PC-3 (cell line): ENCODE data around the gene EDEM3. TPM values are rescaled to one million over a fixed set of nuclear protein-coding genes. Genes with fewer than 3 reads are reported as not detected.

ENCODE experiments used
- ATAC-seq: fragments of 200-7000 bp; cut with Tn5 transposase; 2 replicates; pipeline ENCODE4 v1.9.1; 2020; ENCODE audit warnings: mild to moderate bottlenecking, moderate library complexity
- BruUV-seq: library from RNA; stranded (reverse); fragments of 400-500 nt; replicated peaks from 2 replicates; lab custom pipeline; 2021; lab: Mats Ljungman, UMichigan
- CTCF ChIA-PET: fragments of 300-600 bp; sonication (Branson Sonifier 250); formaldehyde crosslinking; loops from one replicate; lab custom pipeline; 2022; ENCODE audit warnings: antibody characterized with exemption; lab: Charles Lee
- POLR2A ChIA-PET: fragments of 300-600 bp; sonication (Branson Sonifier 250); formaldehyde crosslinking; loops from one replicate; lab custom pipeline; 2022; ENCODE audit warnings: antibody characterized with exemption; ENCODE audit not compliant: unreplicated experiment; lab: Charles Lee
- DNase-seq: peaks from one replicate; pipeline ENCODE4 v3.0.0-alpha.2; 2015
- H2AFZ ChIP-seq: fragments of 300-600 bp; sonication (generic); 2 replicates; pipeline ENCODE4 v1.6.0; 2016; ENCODE audit warnings: antibody characterized with exemption, low read length
- H3F3A ChIP-seq: fragments of 300-600 bp; sonication (generic); one replicate; pipeline ENCODE4 v1.6.0; 2017; ENCODE audit warnings: antibody characterized with exemption, low read length, control low read depth, mild to moderate bottlenecking; ENCODE audit not compliant: unreplicated experiment
- H3K27ac ChIP-seq: fragments of 300-600 bp; sonication (generic); 2 replicates; pipeline ENCODE4 v1.5.1; 2016; ENCODE audit warnings: mild to moderate bottlenecking, low read length
- H3K27me3 ChIP-seq: fragments of 300-600 bp; sonication (generic); 2 replicates; pipeline ENCODE4 v1.6.1; 2016; ENCODE audit warnings: low read length, mixed read lengths
- H3K36me3 ChIP-seq: fragments of 300-600 bp; sonication (generic); 2 replicates; pipeline ENCODE4 v1.6.1; 2016; ENCODE audit warnings: low read depth, mixed run types, low read length, mixed read lengths
- H3K4me1 ChIP-seq: fragments of 300-600 bp; sonication (generic); 2 replicates; pipeline ENCODE4 v1.5.1; 2016; ENCODE audit warnings: low read length; ENCODE audit not compliant: insufficient read depth
- H3K4me2 ChIP-seq: fragments of 300-600 bp; sonication (generic); 2 replicates; pipeline ENCODE4 v1.6.0; 2016; ENCODE audit warnings: low read length
- H3K4me3 ChIP-seq: fragments of 300-600 bp; sonication (generic); 2 replicates; pipeline ENCODE4 v1.5.1; 2016; ENCODE audit warnings: mild to moderate bottlenecking, low read length, mixed read lengths
- H3K79me2 ChIP-seq: fragments of 300-600 bp; sonication (generic); 2 replicates; pipeline ENCODE4 v1.6.1; 2017; ENCODE audit warnings: low read length, mixed read lengths
- H3K9ac ChIP-seq: fragments of 300-600 bp; sonication (generic); 2 replicates; pipeline ENCODE4 v1.6.0; 2016; ENCODE audit warnings: mild to moderate bottlenecking, low read length
- H3K9me2 ChIP-seq: fragments of 300-600 bp; sonication (generic); replicated peaks from 2 replicates; pipeline ENCODE4 v1.6.1; 2016; ENCODE audit warnings: mixed run types, low read length, mixed read lengths
- H3K9me3 ChIP-seq: fragments of 300-600 bp; sonication (generic); 2 replicates; pipeline ENCODE4 v1.6.1; 2016; ENCODE audit warnings: low read length, mixed read lengths
- H4K20me1 ChIP-seq: fragments of 300-600 bp; sonication (generic); 2 replicates; pipeline ENCODE4 v1.6.1; 2016; ENCODE audit warnings: low read length, mixed read lengths
- EZH2 ChIP-seq: fragments of 300-600 bp; sonication (generic); IDR thresholded peaks from one replicate; pipeline ENCODE4 v1.6.1; 2017; ENCODE audit warnings: antibody characterized with exemption, mild to moderate bottlenecking, low read length; ENCODE audit not compliant: unreplicated experiment
- EZH2phosphoT487 ChIP-seq: fragments of 300-600 bp; sonication (generic); IDR thresholded peaks from 2 replicates; pipeline ENCODE4 v1.6.1; 2018; ENCODE audit warnings: mild to moderate bottlenecking, antibody characterized with exemption, low read length, borderline replicate concordance
- intact Hi-C: fragments of 100-400 bp; cut with micrococcal nuclease; formaldehyde crosslinking; loops from 2 replicates; pipeline ENCODE4 v1.9.0; 2023
- total RNA-seq: library from RNA; depleted of rRNA; stranded (reverse); fragments of >200 nt; gene quantifications from 2 replicates; pipeline ENCODE4 v1.2.3, GENCODE V29; 2014
- TF ChIP-seq, protein P1 (sequence below): fragments of 300-600 bp; sonication (generic); conservative IDR thresholded peaks from 2 replicates; pipeline ENCODE4 v1.5.1; 2017; ENCODE audit warnings: antibody characterized with exemption, low read depth, mild to moderate bottlenecking, low read length

The EDEM3 gene
- total RNA-seq, 1 experiment from 2014 or later = 16.2 TPM

DNA sequence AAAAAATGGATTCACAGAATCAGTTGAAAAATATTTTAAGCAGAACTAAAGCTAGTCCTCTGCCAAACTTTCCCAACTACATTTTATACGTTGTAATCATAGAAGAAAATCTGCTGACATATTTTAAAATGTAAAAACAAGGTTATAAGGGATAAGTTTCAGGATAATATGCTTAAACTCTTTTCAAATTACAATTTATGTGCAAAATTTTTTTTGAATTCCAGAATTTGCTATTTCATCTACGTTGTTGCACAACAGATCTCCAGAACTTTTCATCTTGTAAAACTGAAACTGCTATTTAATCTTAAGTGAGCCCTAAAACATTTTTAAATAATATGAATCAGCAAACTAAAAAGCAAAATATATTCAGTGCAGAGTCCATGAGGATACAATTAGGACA lies 5.9 kb downstream of the EDEM3 start:
- H3K9me2 ChIP-seq = no peaks in the 10 kb centered on the region
- no peak for TF ChIP-seq EZH2phosphoT487
- TF ChIP-seq, protein P1, sequence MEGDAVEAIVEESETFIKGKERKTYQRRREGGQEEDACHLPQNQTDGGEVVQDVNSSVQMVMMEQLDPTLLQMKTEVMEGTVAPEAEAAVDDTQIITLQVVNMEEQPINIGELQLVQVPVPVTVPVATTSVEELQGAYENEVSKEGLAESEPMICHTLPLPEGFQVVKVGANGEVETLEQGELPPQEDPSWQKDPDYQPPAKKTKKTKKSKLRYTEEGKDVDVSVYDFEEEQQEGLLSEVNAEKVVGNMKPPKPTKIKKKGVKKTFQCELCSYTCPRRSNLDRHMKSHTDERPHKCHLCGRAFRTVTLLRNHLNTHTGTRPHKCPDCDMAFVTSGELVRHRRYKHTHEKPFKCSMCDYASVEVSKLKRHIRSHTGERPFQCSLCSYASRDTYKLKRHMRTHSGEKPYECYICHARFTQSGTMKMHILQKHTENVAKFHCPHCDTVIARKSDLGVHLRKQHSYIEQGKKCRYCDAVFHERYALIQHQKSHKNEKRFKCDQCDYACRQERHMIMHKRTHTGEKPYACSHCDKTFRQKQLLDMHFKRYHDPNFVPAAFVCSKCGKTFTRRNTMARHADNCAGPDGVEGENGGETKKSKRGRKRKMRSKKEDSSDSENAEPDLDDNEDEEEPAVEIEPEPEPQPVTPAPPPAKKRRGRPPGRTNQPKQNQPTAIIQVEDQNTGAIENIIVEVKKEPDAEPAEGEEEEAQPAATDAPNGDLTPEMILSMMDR = no peak
- TF ChIP-seq EZH2 = no peak
- no peaks in the 10 kb centered on the region for H3F3A ChIP-seq
- H3K79me2 ChIP-seq = peaks cover 33% of the 10 kb centered on the region
- no peaks in the 10 kb centered on the region for H3K36me3 ChIP-seq
- no peak overlapping the region for H3K4me3 ChIP-seq
- POLR2A ChIA-PET = no interaction called here
- no peak overlapping the region for H2AFZ ChIP-seq
- ATAC-seq (no peak), DNase-seq (no peak)
- peaks cover 39% of the 10 kb centered on the region for H3K4me1 ChIP-seq
- CTCF ChIA-PET = no interaction called here
- no peak overlapping the region for H3K27ac ChIP-seq
- no peak overlapping the region for H3K4me2 ChIP-seq
- BruUV-seq = no TSS peak
- intact Hi-C loops = no loop called here
- no peaks in the 10 kb centered on the region for H3K27me3 ChIP-seq
- H3K9me3 ChIP-seq = no peaks in the 10 kb centered on the region
- H4K20me1 ChIP-seq = no peaks in the 10 kb centered on the region
- H3K9ac ChIP-seq = no peak overlapping the region

DNA sequence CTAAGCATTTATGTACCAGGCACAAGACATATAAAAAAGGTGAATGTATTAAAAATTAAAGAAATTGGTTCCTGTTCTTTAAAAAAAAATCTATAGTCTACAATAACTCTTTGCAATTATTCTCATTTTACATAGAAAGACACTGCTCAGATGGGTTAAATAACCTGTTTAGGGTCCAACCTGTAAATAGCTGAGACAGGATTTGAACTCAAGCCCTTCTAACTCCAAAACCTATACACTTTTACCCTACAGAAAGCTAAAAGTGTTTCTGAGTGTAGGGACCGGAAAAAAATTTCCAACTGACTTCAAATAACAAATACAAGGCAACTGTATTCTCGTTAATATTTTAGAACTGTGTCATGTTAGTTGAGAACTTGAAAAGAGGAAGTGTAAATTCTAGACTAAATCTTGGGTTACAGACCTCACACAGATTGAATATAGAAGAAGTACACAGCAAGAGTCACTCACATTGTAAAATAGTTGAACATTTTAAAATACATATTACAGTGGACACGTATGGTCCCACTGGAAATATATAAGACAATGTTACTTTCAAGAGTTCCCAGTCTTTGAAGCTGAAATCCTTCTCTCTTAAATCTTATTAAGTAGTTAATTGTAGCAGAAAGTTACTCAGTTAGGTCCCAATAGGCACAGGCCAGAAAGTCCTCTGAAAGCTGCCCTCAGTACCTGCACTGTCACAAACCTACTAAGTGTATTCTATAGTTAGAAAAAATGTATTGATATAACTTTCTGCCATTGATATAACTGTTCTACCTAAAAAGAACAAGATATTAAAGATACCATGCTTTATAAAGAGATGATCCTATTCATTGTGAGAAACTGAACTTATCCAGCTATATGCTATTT lies 7.3 kb downstream of the EDEM3 start:
- no TSS peak for BruUV-seq
- Histone ChIP-seq H3K9me2 (no peaks in the 10 kb centered on the region), H3K9ac (no peak overlapping the region), H3K4me3 (no peak overlapping the region), H3K36me3 (no peaks in the 10 kb centered on the region), H3K27ac (no peak overlapping the region), H3F3A (no peaks in the 10 kb centered on the region), H3K4me2 (no peak overlapping the region), H3K79me2 (peaks cover 18% of the 10 kb centered on the region), H3K4me1 (peaks cover 39% of the 10 kb centered on the region), H2AFZ (no peak overlapping the region), H4K20me1 (no peaks in the 10 kb centered on the region), H3K9me3 (no peaks in the 10 kb centered on the region), H3K27me3 (no peaks in the 10 kb centered on the region)
- intact Hi-C loops = no loop called here
- TF ChIP-seq EZH2 (no peak), EZH2phosphoT487 (no peak)
- TF ChIP-seq, protein P1 = no peak
- ATAC-seq (no peak), DNase-seq (no peak)
- POLR2A ChIA-PET = no interaction called here
- CTCF ChIA-PET = no interaction called here
